HepG2 (cell line): ENCODE measurements around the gene ACSL5. TPM values are rescaled to one million over a fixed set of nuclear protein-coding genes. Genes with fewer than 3 reads are reported as not detected.

Experiments used
- HNF4A ChIP-seq: sonication (generic); formaldehyde crosslinking; IDR thresholded peaks from 2 replicates; pipeline ENCODE4 v1.4.0; 2020; ENCODE audit warnings: missing genetic modification reagents
- HNRNPK ChIP-seq: fragments of 200-400 bp; formaldehyde crosslinking; IDR thresholded peaks from 2 replicates; pipeline ENCODE4 v1.6.1; 2018; ENCODE audit warnings: low read length, low read depth, moderate library complexity, mild to moderate bottlenecking; ENCODE audit not compliant: poor library complexity, severe bottlenecking
- NR2F6 ChIP-seq, 2 experiments: IDR thresholded peaks; 2 replicates each; pipeline ENCODE4 v1.6.1; 2016; ENCODE audit warnings: antibody characterized with exemption in 1 of 2, mild to moderate bottlenecking in 1 of 2
- PLRG1 ChIP-seq: fragments of 450-650 bp; conservative IDR thresholded peaks from 2 replicates; pipeline ENCODE4 v1.6.1; 2016
- POLR2AphosphoS5 ChIP-seq: IDR thresholded peaks from 2 replicates; pipeline ENCODE4 v1.6.1; 2012; ENCODE audit warnings: low read depth, low read length
- RCOR2 ChIP-seq: IDR thresholded peaks from 2 replicates; pipeline ENCODE4 v1.6.1; 2016; ENCODE audit warnings: missing biosample characterization, missing genetic modification reagents
- ZFP36L1 ChIP-seq: sonication (generic); formaldehyde crosslinking; IDR thresholded peaks from 2 replicates; pipeline ENCODE4 v1.8.0; 2022; ENCODE audit warnings: mild to moderate bottlenecking, missing genetic modification reagents, moderate library complexity
- ZFP90 ChIP-seq: sonication (generic); formaldehyde crosslinking; IDR thresholded peaks from 2 replicates; pipeline ENCODE4 v1.8.0; 2022; ENCODE audit warnings: missing genetic modification reagents, mild to moderate bottlenecking, inconsistent platforms, borderline replicate concordance
- ZNF12 ChIP-seq: sonication (generic); formaldehyde crosslinking; IDR thresholded peaks from 2 replicates; pipeline ENCODE4 v1.5.0; 2020; ENCODE audit warnings: missing genetic modification reagents
- ZNF317 ChIP-seq: sonication (generic); formaldehyde crosslinking; IDR thresholded peaks from 2 replicates; pipeline ENCODE4 v1.5.0; 2020; ENCODE audit warnings: mild to moderate bottlenecking, missing genetic modification reagents
- ZNF383 ChIP-seq: sonication (generic); formaldehyde crosslinking; IDR thresholded peaks from 2 replicates; pipeline ENCODE4 v1.4.0; 2020; ENCODE audit warnings: missing genetic modification reagents, mild to moderate bottlenecking, borderline replicate concordance
- polyA plus RNA-seq, 8 experiments: library from polyadenylated mRNA; depleted of rRNA in 3 of 8; stranded (reverse) in 7 of 8; unstranded in 1 of 8; fragments of >200 nt; fragmentation: Illumina TruSeq in 4 of 8; extraction: Trizol in 4 of 8; gene quantifications; 2 replicates each; pipeline versions ENCODE4 v1.2.1 to v1.2.3, GENCODE V29; 2011 to 2016; ENCODE audit warnings: low read depth in 4 of 8, missing spikeins in 1 of 8, mixed read lengths in 1 of 8; ENCODE audit not compliant: insufficient read depth in 1 of 8
- total RNA-seq, 5 experiments: library from RNA; depleted of rRNA; stranded (reverse); fragments of >200 nt; fragmentation: Illumina TruSeq; extraction: Trizol; gene quantifications; 2 replicates each; pipeline ENCODE4 v1.2.3, GENCODE V29; 2016; ENCODE audit warnings: low read depth in 1 of 5
- TF ChIP-seq, protein P1 (sequence below): IDR thresholded peaks from 2 replicates; pipeline ENCODE4 v1.4.0; 2020; ENCODE audit warnings: mild to moderate bottlenecking, missing genetic modification reagents
- TF ChIP-seq, protein P2 (sequence below): sonication (generic); formaldehyde crosslinking; IDR thresholded peaks from 2 replicates; pipeline ENCODE4 v1.4.0; 2020; ENCODE audit warnings: missing genetic modification reagents
- TF ChIP-seq, protein P3 (sequence below): sonication (generic); formaldehyde crosslinking; IDR thresholded peaks from 2 replicates; pipeline ENCODE4 v1.4.0; 2020; ENCODE audit warnings: missing genetic modification reagents
- TF ChIP-seq, protein P4 (sequence below): sonication (generic); formaldehyde crosslinking; IDR thresholded peaks from 2 replicates; pipeline ENCODE4 v1.9.0; 2021; ENCODE audit warnings: missing genetic modification reagents, mild to moderate bottlenecking, borderline replicate concordance
- TF ChIP-seq, protein P5 (sequence below), 2 experiments: sonication (generic) in 1 of 2; formaldehyde crosslinking in 1 of 2; IDR thresholded peaks; 2 replicates each; pipeline versions ENCODE4 v1.4.0 to v1.6.1; 2016 to 2020; ENCODE audit warnings: borderline replicate concordance in 1 of 2, low read depth in 1 of 2, mild to moderate bottlenecking in 1 of 2, missing genetic modification reagents in 1 of 2

The ACSL5 gene
- total and polyA plus RNA-seq, 2 of the 13 experiments (the other 11 are each of a cell fraction or from before 2014, with no cell fraction given) = 56.4 to 82.5 TPM

DNA sequence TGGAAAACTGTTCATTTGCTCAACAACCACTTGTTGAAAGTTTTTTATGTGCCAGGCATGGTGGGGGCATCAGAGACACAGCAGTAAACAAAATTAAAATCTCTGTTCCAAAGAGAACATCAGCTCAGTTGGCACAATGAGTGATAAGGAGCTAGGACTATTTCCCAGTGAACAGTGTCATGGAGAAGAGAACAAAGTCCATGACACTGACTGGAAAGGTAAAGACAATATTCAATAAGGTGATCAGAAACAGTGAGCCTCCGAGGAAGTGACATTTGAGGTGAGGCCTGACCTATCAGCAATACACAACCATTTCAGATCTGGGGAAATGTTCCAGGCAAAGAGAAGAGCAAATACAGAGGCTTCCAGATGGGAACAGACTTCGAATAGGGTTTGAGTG, 14.6 kb downstream of the ACSL5 start (continued):
- TF ChIP-seq, protein P1, sequence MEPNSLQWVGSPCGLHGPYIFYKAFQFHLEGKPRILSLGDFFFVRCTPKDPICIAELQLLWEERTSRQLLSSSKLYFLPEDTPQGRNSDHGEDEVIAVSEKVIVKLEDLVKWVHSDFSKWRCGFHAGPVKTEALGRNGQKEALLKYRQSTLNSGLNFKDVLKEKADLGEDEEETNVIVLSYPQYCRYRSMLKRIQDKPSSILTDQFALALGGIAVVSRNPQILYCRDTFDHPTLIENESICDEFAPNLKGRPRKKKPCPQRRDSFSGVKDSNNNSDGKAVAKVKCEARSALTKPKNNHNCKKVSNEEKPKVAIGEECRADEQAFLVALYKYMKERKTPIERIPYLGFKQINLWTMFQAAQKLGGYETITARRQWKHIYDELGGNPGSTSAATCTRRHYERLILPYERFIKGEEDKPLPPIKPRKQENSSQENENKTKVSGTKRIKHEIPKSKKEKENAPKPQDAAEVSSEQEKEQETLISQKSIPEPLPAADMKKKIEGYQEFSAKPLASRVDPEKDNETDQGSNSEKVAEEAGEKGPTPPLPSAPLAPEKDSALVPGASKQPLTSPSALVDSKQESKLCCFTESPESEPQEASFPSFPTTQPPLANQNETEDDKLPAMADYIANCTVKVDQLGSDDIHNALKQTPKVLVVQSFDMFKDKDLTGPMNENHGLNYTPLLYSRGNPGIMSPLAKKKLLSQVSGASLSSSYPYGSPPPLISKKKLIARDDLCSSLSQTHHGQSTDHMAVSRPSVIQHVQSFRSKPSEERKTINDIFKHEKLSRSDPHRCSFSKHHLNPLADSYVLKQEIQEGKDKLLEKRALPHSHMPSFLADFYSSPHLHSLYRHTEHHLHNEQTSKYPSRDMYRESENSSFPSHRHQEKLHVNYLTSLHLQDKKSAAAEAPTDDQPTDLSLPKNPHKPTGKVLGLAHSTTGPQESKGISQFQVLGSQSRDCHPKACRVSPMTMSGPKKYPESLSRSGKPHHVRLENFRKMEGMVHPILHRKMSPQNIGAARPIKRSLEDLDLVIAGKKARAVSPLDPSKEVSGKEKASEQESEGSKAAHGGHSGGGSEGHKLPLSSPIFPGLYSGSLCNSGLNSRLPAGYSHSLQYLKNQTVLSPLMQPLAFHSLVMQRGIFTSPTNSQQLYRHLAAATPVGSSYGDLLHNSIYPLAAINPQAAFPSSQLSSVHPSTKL (CRISPR knock-in tag) = peak; percentile 15; the same call in 1 of the 2 replicates
- 0 out of 2 replicates have a peak, but pooled peaks have one; percentile 17 for TF ChIP-seq NR2F6 (IDR thresholded peaks at IDR 0.05)
- 0 out of 2 replicates have a peak, but pooled peaks have one; percentile 6 for TF ChIP-seq NR2F6 (CRISPR knock-in tag; IDR thresholded peaks at IDR 0.05)
- TF ChIP-seq RCOR2 = 0 out of 2 replicates have a peak, but pooled peaks have one; percentile 45
- TF ChIP-seq, protein P2, sequence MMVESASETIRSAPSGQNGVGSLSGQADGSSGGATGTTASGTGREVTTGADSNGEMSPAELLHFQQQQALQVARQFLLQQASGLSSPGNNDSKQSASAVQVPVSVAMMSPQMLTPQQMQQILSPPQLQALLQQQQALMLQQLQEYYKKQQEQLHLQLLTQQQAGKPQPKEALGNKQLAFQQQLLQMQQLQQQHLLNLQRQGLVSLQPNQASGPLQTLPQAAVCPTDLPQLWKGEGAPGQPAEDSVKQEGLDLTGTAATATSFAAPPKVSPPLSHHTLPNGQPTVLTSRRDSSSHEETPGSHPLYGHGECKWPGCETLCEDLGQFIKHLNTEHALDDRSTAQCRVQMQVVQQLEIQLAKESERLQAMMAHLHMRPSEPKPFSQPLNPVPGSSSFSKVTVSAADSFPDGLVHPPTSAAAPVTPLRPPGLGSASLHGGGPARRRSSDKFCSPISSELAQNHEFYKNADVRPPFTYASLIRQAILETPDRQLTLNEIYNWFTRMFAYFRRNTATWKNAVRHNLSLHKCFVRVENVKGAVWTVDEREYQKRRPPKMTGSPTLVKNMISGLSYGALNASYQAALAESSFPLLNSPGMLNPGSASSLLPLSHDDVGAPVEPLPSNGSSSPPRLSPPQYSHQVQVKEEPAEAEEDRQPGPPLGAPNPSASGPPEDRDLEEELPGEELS = peak; percentile 29; the same call in 1 of the 2 replicates
- no peak for TF ChIP-seq POLR2AphosphoS5
- TF ChIP-seq ZFP36L1 (CRISPR knock-in tag) = no peak
- TF ChIP-seq PLRG1 = no peak
- TF ChIP-seq, protein P3, sequence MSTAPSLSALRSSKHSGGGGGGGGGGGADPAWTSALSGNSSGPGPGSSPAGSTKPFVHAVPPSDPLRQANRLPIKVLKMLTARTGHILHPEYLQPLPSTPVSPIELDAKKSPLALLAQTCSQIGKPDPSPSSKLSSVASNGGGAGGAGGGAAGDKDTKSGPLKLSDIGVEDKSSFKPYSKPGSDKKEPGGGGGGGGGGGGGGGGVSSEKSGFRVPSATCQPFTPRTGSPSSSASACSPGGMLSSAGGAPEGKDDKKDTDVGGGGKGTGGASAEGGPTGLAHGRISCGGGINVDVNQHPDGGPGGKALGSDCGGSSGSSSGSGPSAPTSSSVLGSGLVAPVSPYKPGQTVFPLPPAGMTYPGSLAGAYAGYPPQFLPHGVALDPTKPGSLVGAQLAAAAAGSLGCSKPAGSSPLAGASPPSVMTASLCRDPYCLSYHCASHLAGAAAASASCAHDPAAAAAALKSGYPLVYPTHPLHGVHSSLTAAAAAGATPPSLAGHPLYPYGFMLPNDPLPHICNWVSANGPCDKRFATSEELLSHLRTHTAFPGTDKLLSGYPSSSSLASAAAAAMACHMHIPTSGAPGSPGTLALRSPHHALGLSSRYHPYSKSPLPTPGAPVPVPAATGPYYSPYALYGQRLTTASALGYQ = peak; percentile 57; the same call in 1 of the 2 replicates
- peak; percentile 78 for TF ChIP-seq HNF4A
- TF ChIP-seq ZNF317 (CRISPR knock-in tag) = no peak
- no peak for TF ChIP-seq ZNF383
- TF ChIP-seq ZFP90 (CRISPR knock-in tag) = 0 out of 2 replicates have a peak, but pooled peaks have one; percentile 32
- no peak for TF ChIP-seq ZNF12
- TF ChIP-seq, protein P4, sequence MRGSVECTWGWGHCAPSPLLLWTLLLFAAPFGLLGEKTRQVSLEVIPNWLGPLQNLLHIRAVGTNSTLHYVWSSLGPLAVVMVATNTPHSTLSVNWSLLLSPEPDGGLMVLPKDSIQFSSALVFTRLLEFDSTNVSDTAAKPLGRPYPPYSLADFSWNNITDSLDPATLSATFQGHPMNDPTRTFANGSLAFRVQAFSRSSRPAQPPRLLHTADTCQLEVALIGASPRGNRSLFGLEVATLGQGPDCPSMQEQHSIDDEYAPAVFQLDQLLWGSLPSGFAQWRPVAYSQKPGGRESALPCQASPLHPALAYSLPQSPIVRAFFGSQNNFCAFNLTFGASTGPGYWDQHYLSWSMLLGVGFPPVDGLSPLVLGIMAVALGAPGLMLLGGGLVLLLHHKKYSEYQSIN (CRISPR knock-in tag) = no peak
- no peak for TF ChIP-seq HNRNPK
- TF ChIP-seq, protein P5, sequence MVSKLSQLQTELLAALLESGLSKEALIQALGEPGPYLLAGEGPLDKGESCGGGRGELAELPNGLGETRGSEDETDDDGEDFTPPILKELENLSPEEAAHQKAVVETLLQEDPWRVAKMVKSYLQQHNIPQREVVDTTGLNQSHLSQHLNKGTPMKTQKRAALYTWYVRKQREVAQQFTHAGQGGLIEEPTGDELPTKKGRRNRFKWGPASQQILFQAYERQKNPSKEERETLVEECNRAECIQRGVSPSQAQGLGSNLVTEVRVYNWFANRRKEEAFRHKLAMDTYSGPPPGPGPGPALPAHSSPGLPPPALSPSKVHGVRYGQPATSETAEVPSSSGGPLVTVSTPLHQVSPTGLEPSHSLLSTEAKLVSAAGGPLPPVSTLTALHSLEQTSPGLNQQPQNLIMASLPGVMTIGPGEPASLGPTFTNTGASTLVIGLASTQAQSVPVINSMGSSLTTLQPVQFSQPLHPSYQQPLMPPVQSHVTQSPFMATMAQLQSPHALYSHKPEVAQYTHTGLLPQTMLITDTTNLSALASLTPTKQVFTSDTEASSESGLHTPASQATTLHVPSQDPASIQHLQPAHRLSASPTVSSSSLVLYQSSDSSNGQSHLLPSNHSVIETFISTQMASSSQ (IDR thresholded peaks at IDR 0.05; ENCODE audit: low read depth) = 0 out of 2 replicates have a peak, but pooled peaks have one; percentile 5
- TF ChIP-seq, protein P5 (CRISPR knock-in tag; IDR thresholded peaks at IDR 0.05; ENCODE audit: borderline replicate concordance) = no peak
